Spleen (tissue), 7 donors: ENCODE measurements around the gene BZW2.

Experiments used
- CTCF ChIP-seq, 11 experiments: fragments of 200-600 bp in 7 of 11; fragments of 450-650 bp in 4 of 11; sonication (generic) in 4 of 11; IDR thresholded peaks in 8 of 11; conservative IDR thresholded peaks in 3 of 11; 1 replicate in 7 of 11; 2 replicates in 4 of 11; pipeline versions ENCODE4 v1.4.0 to v1.8.0; 2016 to 2021; ENCODE audit warnings: antibody characterized with exemption in 11 of 11, inconsistent platforms in 4 of 11, mild to moderate bottlenecking in 1 of 11
- POLR2AphosphoS5 ChIP-seq, 3 donors: sonication (generic); formaldehyde crosslinking; IDR thresholded peaks; one replicate each; pipeline ENCODE4 v1.5.1; 2017; ENCODE audit warnings: antibody characterized with exemption in 3 of 3
- donor health status: DM: no; HTN: no; CAD: no; lungs with moderate emphysema.
- donor health status: DM: no; HTN: no; CAD: no.
- donor health status: DM: no; HTN: no; CAD: no.

- no peak for TF ChIP-seq CTCF (IDR thresholded peaks at IDR 0.05 in 8 of 11, conservative IDR thresholded peaks at IDR 0.05 in 3 of 11)
- no peak for TF ChIP-seq POLR2AphosphoS5 (IDR thresholded peaks at IDR 0.05)
These were observed 96.6 kb downstream of the BZW2 start for GRCh38 chr7:16742547-16742946.
